GM18499 (cell line): ENCODE data around the gene GON7.
"Not testable (repeated sequence)": the region's sequence is repeated elsewhere in the genome, so short reads cannot be mapped to it uniquely, and the experiment has no call there.

Experiments used
- ATAC-seq: cut with Tn5 transposase; IDR thresholded peaks from one replicate; pipeline ENCODE4 v1.9.1; 2021; ENCODE audit warnings: moderate number of reproducible peaks; ENCODE audit not compliant: insufficient read depth, unreplicated experiment

The GON7 gene

DNA sequence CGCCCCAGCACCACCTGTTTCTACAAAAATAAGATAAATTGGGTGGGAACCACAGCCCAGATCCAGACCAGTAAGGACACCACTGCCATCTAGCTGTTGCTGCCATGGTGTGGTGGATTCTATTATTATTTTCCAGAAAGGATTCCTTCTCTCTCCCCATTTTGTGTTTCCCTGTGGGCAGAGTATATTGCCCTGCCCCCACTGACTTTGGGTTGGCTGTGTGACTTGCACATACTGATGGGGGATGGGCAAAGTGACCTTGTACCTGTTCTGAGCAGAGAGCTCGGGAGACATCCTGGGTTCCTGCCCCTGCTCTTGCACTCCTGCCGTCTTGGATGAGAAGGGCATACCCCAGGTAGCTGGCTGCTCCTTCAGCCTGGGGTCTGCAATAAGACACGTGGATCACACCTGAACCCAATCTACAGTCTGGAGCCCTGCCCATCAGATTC, 46.5 kb downstream of the GON7 start:
- no peak for ATAC-seq

DNA sequence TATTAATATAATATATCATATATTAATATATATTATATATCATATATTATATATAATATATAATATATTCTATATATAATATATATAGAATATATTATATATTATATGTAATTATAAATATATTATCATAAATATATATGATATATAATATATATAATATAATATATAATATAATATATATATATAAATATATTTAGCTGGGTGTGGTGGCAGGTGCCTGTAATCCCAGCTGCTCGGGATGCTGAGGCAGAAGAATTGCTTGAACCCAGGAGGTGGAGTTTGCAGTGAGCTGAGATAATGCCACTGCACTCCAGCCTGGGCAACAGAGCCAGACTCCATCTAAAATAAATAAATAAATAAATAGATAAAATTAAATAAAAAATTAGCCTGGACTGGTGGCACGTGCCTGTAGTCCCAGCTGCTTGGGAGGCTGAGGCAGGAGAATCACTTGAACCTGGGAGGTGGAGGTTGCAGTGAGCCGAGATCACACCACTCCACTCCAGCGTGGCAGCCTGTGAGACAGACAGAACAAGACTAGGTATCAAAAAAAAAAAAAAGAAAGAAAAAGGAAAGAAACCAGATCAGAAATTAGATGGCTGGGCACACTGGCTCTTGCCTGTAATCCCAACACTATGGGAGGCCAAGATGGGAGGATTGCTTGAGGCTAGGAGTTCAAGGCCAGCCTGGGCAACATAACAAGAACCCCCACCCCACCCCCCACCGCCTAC, 47.1 kb downstream of the GON7 start:
- not testable (repeated sequence) for ATAC-seq

DNA sequence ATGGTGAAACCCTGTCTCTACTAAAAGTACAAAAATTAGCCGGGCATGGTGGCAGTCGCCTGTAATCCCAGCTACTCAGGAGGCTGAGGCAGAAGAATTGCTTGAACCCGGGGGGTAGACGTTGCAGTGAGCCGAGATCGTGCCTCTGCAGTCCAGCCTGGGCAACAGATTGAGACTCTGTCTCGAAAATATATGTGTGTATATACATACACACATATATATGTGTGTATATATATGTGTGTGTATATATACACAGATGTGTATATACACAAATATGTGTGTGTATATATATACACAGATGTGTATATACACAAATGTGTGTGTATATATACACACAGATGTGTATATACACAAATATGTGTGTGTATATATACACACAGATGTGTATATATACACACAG, 48.5 kb downstream of the GON7 start:
- ATAC-seq: not testable (repeated sequence)

DNA sequence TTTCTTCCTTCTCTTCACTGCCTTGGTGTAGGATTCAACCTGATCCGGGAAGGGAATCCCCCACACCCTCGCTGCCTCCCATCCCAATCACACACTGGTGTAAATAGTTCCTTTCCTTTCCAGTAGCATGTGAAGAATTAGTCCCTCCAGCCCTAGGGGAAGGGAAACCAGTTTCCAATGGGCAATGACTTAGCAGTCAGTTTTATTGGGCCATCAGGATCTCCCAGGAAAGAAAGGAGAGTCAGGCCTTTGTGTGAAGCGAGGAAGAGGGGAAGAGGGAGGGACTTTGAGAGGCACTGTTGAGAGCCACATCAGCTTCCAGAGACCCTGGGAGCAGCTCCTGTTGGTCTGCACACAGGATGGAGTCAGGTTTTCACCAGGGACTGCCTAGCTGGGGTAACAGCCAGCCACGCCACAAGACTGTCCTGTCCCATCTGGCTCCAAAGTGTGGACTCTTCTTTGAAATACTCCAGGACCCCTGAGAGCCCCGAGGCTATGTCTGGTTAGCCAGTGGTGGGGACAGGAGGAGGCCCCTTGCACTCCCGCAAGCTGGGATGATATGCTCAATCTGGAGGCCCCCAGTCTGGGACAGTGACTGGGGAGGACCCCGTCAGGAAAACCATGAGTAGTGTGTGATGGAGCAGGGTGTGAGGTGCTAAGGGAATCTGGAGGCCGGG, 50.0 kb downstream of the GON7 start:
- no peak for ATAC-seq

DNA sequence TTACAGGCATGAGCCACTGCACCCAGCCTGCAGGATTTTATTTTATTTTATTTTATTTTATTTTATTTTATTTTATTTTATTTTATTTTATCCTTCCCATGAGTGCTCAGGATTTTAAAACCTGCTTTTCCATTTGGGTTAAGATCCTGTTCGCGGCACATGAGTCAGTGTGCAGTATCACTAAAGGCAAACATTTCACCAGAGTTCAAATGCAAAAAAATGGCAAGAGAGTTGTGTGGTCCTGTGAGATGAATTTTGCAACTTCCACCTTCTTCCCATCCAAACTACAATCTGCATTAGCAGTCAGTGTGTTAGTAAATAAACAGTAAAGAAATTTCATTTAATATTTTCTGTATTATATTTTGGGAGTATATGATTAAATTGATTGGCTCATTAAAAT, 51.2 kb downstream of the GON7 start:
- no peak for ATAC-seq

DNA sequence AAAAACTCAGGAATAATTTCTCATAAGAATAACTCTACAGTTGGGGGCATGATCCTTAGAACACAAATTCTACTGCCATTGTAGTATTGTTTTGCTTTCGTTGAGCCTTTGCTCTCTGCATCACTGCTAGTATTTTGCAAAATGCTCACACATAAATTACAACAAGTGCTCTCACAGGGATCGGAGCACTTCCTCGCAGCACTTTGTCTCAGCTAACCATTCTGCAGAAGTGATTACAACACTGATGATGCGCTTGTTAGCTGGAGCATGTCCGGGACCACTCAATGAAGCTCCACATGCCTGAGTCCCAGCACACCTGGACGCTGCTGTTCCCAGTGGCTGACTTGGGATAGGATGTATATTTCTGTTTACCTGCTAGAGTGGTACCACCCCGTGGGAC, 53.7 kb downstream of the GON7 start:
- no peak for ATAC-seq
